ENCODE measurements around the gene EPHB2.
A peak's percentile ranks its signal among the peaks of the same experiment; 100 is the strongest.

The EPHB2 gene

GRCh38 chr1:22878626-22879025 is 168.0 kb downstream of the EPHB2 start:
- no peak for TF ChIP-seq CTCF (IDR thresholded peaks at IDR 0.05; ENCODE audit: control extremely low read depth, extremely low read depth, low read depth, missing control alignments)
- ChIA-PET CTCF (interaction anchor here (2.5 kb wide), 1 partner anchor 10 kb away, joined by 7 read pairs; no protein-coding TSS in a partner anchor), POLR2A (no interaction called here)
- DNase-seq (ENCODE audit: extremely low spot score), result no peak

GRCh38 chr1:22879445-22879844 is 168.8 kb downstream of the EPHB2 start:
- ChIA-PET CTCF (interaction anchor here (2.5 kb wide), 1 partner anchor 9 kb away, joined by 7 read pairs; no protein-coding TSS in a partner anchor), POLR2A (no interaction called here)
- no peak for TF ChIP-seq CTCF (IDR thresholded peaks at IDR 0.05; ENCODE audit: control extremely low read depth, extremely low read depth, low read depth, missing control alignments)
- DNase-seq (ENCODE audit: extremely low spot score), result no peak

GRCh38 chr1:22880174-22880601 is 169.5 kb downstream of the EPHB2 start:
- TF ChIP-seq CTCF (IDR thresholded peaks at IDR 0.05; ENCODE audit: control extremely low read depth, extremely low read depth, low read depth, missing control alignments), result no peak
- CTCF ChIA-PET, result interaction anchor here (2.5 kb wide), 1 partner anchor 8 kb away, joined by 7 read pairs; no protein-coding TSS in a partner anchor
- POLR2A ChIA-PET, result no interaction called here
- no peak for DNase-seq (ENCODE audit: extremely low spot score)

GRCh38 chr1:22883406-22883805 is 172.8 kb downstream of the EPHB2 start:
- ChIA-PET POLR2A (no interaction called here), CTCF (no interaction called here)
- DNase-seq (ENCODE audit: extremely low spot score), result no peak
- TF ChIP-seq CTCF (IDR thresholded peaks at IDR 0.05; ENCODE audit: control extremely low read depth, extremely low read depth, low read depth, missing control alignments), result no peak

- peak; percentile 42 for DNase-seq (ENCODE audit: extremely low spot score)
- CTCF ChIA-PET, result interaction anchor here (1.2 kb wide), 1 partner anchor 36 kb away, joined by 3 read pairs; no protein-coding TSS in a partner anchor
- POLR2A ChIA-PET, result no interaction called here
- TF ChIP-seq CTCF (IDR thresholded peaks at IDR 0.05; ENCODE audit: control extremely low read depth, extremely low read depth, low read depth, missing control alignments), result no peak
These were observed 174.3 kb downstream of the EPHB2 start for GRCh38 chr1:22884806-22885530.

GRCh38 chr1:22886211-22886610 is 175.6 kb downstream of the EPHB2 start:
- ChIA-PET POLR2A (no interaction called here), CTCF (no interaction called here)
- TF ChIP-seq CTCF (IDR thresholded peaks at IDR 0.05; ENCODE audit: control extremely low read depth, extremely low read depth, low read depth, missing control alignments), result no peak
- DNase-seq (ENCODE audit: extremely low spot score), result no peak
